ENCODE data around the gene SPOCK1.

The SPOCK1 gene

DNA sequence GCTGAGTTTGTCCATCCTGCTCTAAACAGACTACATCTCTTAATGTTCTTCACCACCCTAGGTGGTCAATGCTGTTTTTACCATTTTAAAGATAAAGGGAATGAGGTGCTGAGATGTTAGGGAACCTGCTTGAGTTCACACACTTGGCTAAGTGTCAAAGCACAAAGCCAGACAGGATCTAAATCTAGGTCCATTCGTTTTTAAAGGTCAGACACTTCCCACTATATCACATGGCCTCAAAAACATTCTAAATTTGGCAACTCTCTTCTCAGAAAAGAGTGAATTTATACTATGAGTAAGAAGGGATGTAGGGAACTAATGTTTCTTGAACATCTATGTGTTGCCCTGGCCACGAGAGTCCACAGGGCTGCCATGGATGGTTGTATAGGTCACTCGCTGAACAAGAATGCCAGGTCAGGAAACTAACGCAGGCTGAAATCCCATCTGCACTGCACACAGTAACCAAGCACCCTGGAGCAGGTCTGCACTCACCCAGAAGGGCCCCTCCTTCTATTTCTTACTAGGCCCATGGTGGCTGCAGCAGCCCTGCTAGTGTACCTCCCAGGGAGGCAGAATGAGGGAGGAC is 213.0 kb downstream of the SPOCK1 start:
- Histone ChIP-seq H3K27ac (ENCODE audit: low read depth, low read length) (no peak overlapping the region), H3K4me1 (ENCODE audit: insufficient read depth, low read length) (no peaks in the 10 kb centered on the region), H3K36me3 (ENCODE audit: insufficient read depth, low read length) (no peaks in the 10 kb centered on the region), H3K27me3 (ENCODE audit: control insufficient read depth in 1 of 2, insufficient read depth in 2 of 2, low read length in 2 of 2) (no peaks in the 10 kb centered on the region), H3K9ac (ENCODE audit: low read length) (no peak overlapping the region), H3K9me3 (ENCODE audit: low read length) (no peaks in the 10 kb centered on the region), H3K4me3 (ENCODE audit: low read depth in 1 of 2, low read length in 2 of 2) (no peak overlapping the region)

DNA sequence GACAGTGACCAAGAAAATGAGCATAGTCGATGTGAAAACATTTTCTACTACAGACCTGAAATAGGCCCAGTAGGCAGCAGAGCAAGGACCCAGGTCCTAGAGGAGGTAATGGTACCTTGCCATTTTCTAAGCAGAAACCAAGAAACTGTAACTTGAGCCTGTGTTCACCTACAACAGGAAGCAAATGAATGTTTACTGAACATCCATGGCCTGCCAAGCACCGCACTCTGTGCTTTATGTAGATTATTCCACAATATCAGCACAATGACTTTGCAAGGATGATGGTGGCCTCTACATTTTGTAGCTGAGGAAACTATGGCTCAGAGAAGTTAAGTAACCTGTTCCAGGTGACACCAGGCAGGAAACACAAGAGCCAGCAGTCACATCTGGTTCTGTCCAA is 215.3 kb downstream of the SPOCK1 start:
- H3K27ac ChIP-seq (ENCODE audit: low read depth, low read length), result no peak overlapping the region
- no peaks in the 10 kb centered on the region for H3K27me3 ChIP-seq (ENCODE audit: control insufficient read depth in 1 of 2, insufficient read depth in 2 of 2, low read length in 2 of 2)
- H3K9me3 ChIP-seq (ENCODE audit: low read length), result no peaks in the 10 kb centered on the region

DNA sequence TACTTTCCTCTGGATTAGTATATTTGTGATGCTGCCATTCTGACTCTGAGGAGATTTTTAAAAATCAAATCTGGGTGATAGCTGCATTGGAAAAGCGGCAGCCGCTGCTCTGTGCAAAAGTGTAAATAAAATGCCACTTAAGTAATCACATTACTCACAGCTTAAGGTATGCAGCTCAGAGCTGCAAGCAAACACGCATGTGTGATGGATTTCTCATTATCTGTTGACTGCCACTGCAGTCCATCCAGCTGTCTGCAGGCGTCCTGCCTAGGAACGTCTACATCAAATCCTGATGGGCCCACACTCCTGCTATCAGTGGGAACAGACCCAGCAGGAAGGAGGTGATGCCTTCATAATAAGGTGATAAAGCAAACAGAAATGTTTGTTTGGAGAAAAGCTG is 216.9 kb downstream of the SPOCK1 start:
- Histone ChIP-seq H3K27ac (ENCODE audit: low read depth, low read length) (no peak overlapping the region), H3K27me3 (ENCODE audit: control insufficient read depth in 1 of 2, insufficient read depth in 2 of 2, low read length in 2 of 2) (no peaks in the 10 kb centered on the region), H3K9ac (ENCODE audit: low read length) (no peak overlapping the region), H3K4me3 (ENCODE audit: low read depth in 1 of 2, low read length in 2 of 2) (no peak overlapping the region), H3K9me3 (ENCODE audit: low read length) (no peaks in the 10 kb centered on the region), H3K4me1 (ENCODE audit: insufficient read depth, low read length) (no peaks in the 10 kb centered on the region), H3K36me3 (ENCODE audit: insufficient read depth, low read length) (no peaks in the 10 kb centered on the region)

More for the DNA sequence above, 215.3 kb downstream of the SPOCK1 start:
- no peak overlapping the region for H3K4me3 ChIP-seq (ENCODE audit: low read depth in 1 of 2, low read length in 2 of 2)
- H3K4me1 ChIP-seq (ENCODE audit: insufficient read depth, low read length), result no peaks in the 10 kb centered on the region
- H3K36me3 ChIP-seq (ENCODE audit: insufficient read depth, low read length), result no peaks in the 10 kb centered on the region
- H3K9ac ChIP-seq (ENCODE audit: low read length), result no peak overlapping the region

DNA sequence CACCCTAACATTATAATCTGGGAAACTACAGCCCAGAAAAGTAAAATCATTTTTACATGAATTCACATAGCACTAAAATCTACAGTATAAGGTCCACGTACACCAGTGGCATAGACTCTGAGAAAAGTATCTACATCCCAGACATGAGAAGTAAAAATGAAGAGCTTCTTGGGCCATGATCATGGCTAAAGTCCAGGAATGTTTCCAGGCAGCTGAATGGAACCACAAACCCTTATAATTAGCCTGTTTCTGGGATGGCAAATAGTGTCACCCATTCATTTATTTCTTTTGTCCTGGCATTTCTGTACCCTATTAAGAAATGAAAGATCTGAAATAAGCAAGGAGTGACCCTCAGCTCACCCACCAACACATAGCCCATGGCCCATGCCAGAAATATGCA is 217.9 kb downstream of the SPOCK1 start:
- H3K4me1 ChIP-seq (ENCODE audit: insufficient read depth, low read length), result no peaks in the 10 kb centered on the region
- H3K4me3 ChIP-seq (ENCODE audit: low read depth in 1 of 2, low read length in 2 of 2), result no peak overlapping the region
- no peak overlapping the region for H3K9ac ChIP-seq (ENCODE audit: low read length)
- H3K27me3 ChIP-seq (ENCODE audit: control insufficient read depth in 1 of 2, insufficient read depth in 2 of 2, low read length in 2 of 2), result no peaks in the 10 kb centered on the region
- no peaks in the 10 kb centered on the region for H3K9me3 ChIP-seq (ENCODE audit: low read length)
- no peaks in the 10 kb centered on the region for H3K36me3 ChIP-seq (ENCODE audit: insufficient read depth, low read length)
- no peak overlapping the region for H3K27ac ChIP-seq (ENCODE audit: low read depth, low read length)

DNA sequence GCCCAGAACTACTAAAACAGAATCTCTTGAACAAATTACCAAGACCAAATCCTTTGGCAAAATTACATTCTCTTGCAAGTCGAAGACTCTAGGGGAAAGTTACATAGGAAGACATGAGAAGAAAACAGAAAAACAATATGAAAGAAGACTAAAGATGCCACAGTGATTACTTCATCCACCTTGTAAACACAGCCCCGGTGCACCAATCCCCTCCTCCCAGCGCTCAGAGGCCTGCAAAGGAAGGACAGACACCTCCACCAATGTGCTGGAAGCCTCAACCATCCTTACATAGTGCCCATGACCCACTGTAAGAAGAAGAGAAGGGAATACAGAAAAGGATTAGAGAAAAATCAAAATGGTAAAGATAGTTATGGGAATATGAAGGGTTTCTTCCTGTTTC is 218.5 kb downstream of the SPOCK1 start:
- H3K9ac ChIP-seq (ENCODE audit: low read length), result no peak overlapping the region
- no peaks in the 10 kb centered on the region for H3K4me1 ChIP-seq (ENCODE audit: insufficient read depth, low read length)
- H3K9me3 ChIP-seq (ENCODE audit: low read length), result no peaks in the 10 kb centered on the region
- no peak overlapping the region for H3K27ac ChIP-seq (ENCODE audit: low read depth, low read length)
- no peaks in the 10 kb centered on the region for H3K27me3 ChIP-seq (ENCODE audit: control insufficient read depth in 1 of 2, insufficient read depth in 2 of 2, low read length in 2 of 2)
- H3K4me3 ChIP-seq (ENCODE audit: low read depth in 1 of 2, low read length in 2 of 2), result no peak overlapping the region
- H3K36me3 ChIP-seq (ENCODE audit: insufficient read depth, low read length), result no peaks in the 10 kb centered on the region

DNA sequence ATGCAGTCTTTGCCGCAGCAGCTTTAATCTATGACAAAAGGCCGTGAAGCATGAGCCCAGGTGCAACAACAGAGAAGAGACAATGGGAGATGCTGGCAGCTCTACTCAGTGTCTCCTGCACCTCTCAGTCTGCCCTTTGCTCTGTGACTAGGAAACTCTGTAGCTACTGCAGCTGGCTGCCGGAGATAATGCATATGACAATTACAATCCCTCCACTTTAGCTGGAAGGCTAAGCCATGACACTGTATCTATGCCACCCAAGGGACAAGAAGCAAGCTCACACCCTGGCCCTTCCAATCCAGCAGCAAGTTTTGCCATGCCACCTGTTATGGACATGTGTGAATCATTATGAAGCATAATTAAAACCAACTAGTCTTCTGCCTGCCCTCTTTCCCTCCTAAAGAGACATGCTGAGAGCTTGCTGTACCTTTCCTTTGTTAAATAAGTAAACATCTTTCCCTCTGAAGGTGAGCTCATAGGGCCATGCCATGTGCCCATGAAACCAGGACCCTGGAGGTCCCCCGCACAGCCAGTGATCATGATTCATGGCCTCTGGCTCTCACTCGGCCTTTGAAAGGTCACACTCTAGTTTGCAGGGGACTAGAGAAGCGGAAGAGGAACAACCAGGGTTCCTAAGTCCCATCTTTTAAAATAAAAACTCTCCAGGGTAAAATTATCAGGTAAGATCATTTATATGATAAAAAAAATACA is 219.4 kb downstream of the SPOCK1 start:
- Histone ChIP-seq H3K27me3 (ENCODE audit: control insufficient read depth in 1 of 2, insufficient read depth in 2 of 2, low read length in 2 of 2) (no peaks in the 10 kb centered on the region), H3K4me1 (ENCODE audit: insufficient read depth, low read length) (no peaks in the 10 kb centered on the region), H3K9ac (ENCODE audit: low read length) (no peak overlapping the region), H3K9me3 (ENCODE audit: low read length) (no peaks in the 10 kb centered on the region), H3K4me3 (ENCODE audit: low read depth in 1 of 2, low read length in 2 of 2) (no peak overlapping the region), H3K27ac (ENCODE audit: low read depth, low read length) (no peak overlapping the region), H3K36me3 (ENCODE audit: insufficient read depth, low read length) (no peaks in the 10 kb centered on the region)

DNA sequence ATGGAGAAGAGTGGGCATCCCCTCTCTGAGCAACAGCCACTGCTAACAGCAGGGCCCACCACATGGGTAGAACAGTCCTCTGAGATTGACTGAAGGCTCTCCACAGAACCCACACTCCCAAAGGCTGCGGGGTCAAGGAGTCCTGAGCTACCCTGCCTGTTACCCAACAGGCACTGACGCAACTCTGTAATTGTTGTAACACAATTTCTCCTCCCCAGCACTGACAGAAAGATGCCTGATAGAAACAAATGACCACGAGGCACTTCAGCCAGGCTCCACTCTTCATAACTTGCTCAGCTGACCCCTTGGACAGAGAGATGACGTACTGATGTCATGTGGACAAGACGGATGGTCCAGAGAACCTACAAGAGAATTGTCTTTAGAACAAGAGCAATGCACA is 220.7 kb downstream of the SPOCK1 start:
- H3K4me1 ChIP-seq (ENCODE audit: insufficient read depth, low read length), result no peaks in the 10 kb centered on the region

DNA sequence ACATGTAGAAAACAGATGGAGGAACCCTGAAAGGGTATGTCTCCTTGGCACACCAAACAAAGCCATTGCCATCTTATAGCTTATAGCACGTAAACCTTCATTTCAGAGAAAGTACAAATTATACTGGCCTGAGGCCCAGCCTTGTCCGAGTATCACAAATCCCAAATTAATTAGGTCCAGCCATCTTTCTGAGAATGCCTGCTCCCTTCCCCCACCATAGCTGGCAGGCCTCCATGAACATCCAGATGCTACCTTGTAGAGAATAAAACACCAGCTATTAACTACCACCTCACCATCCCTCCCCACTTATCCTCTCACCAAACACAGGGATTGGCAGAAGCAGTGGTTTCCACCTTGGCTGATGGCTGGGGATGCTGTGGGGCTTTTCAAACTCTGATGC is 224.0 kb downstream of the SPOCK1 start:
- Histone ChIP-seq H3K27me3 (ENCODE audit: control insufficient read depth in 1 of 2, insufficient read depth in 2 of 2, low read length in 2 of 2) (no peaks in the 10 kb centered on the region), H3K4me1 (ENCODE audit: insufficient read depth, low read length) (no peaks in the 10 kb centered on the region), H3K9me3 (ENCODE audit: low read length) (no peaks in the 10 kb centered on the region), H3K36me3 (ENCODE audit: insufficient read depth, low read length) (no peaks in the 10 kb centered on the region), H3K9ac (ENCODE audit: low read length) (no peak overlapping the region), H3K27ac (ENCODE audit: low read depth, low read length) (no peak overlapping the region), H3K4me3 (ENCODE audit: low read depth in 1 of 2, low read length in 2 of 2) (no peak overlapping the region)

More for the DNA sequence above, 220.7 kb downstream of the SPOCK1 start:
- no peak overlapping the region for H3K9ac ChIP-seq (ENCODE audit: low read length)
- no peaks in the 10 kb centered on the region for H3K36me3 ChIP-seq (ENCODE audit: insufficient read depth, low read length)
- no peak overlapping the region for H3K4me3 ChIP-seq (ENCODE audit: low read depth in 1 of 2, low read length in 2 of 2)
- H3K27ac ChIP-seq (ENCODE audit: low read depth, low read length), result no peak overlapping the region
- no peaks in the 10 kb centered on the region for H3K27me3 ChIP-seq (ENCODE audit: control insufficient read depth in 1 of 2, insufficient read depth in 2 of 2, low read length in 2 of 2)
- H3K9me3 ChIP-seq (ENCODE audit: low read length), result no peaks in the 10 kb centered on the region

DNA sequence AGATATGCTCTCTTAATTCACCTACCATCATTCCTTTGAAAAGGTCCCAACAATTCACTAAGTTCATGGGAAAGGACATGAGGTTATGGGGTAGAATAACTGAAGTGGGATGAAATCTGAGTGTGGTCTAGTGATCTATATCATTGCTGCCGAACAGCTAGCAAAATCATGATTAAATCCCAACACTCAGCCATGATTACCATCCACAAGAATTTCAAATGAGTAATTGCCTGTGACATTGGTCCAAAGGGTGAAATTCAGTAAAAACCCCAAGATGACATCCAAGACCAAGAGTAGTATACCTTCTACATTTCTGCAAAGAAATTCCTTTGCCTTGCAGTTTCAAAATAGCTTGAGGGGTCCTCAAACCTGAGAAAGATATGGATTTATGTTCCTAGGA is 225.6 kb downstream of the SPOCK1 start:
- Histone ChIP-seq H3K27ac (ENCODE audit: low read depth, low read length) (no peak overlapping the region), H3K4me3 (ENCODE audit: low read depth in 1 of 2, low read length in 2 of 2) (no peak overlapping the region), H3K9me3 (ENCODE audit: low read length) (no peaks in the 10 kb centered on the region), H3K27me3 (ENCODE audit: control insufficient read depth in 1 of 2, insufficient read depth in 2 of 2, low read length in 2 of 2) (no peaks in the 10 kb centered on the region), H3K36me3 (ENCODE audit: insufficient read depth, low read length) (no peaks in the 10 kb centered on the region), H3K4me1 (ENCODE audit: insufficient read depth, low read length) (no peaks in the 10 kb centered on the region), H3K9ac (ENCODE audit: low read length) (no peak overlapping the region)

DNA sequence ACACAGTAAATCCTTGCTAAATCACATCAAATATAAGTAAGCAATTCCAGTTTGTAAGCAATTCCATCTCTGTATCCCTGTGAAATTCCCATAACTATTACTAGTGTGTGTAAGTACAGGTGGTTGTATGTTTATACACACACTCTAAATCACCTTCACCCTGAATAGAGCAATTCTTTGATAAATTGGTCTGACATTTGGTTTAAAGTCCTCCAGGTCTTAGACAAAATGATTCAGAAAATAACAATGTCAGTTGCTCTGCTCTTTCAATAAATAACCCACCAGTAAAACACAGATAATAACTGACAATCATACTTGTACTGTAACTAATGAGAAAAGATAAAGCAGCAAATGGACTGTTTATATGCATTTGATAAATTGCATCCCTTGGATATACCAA is 226.3 kb downstream of the SPOCK1 start:
- no peaks in the 10 kb centered on the region for H3K9me3 ChIP-seq (ENCODE audit: low read length)
- H3K27me3 ChIP-seq (ENCODE audit: control insufficient read depth in 1 of 2, insufficient read depth in 2 of 2, low read length in 2 of 2), result no peaks in the 10 kb centered on the region
- no peak overlapping the region for H3K4me3 ChIP-seq (ENCODE audit: low read depth in 1 of 2, low read length in 2 of 2)
- no peak overlapping the region for H3K9ac ChIP-seq (ENCODE audit: low read length)
- no peaks in the 10 kb centered on the region for H3K36me3 ChIP-seq (ENCODE audit: insufficient read depth, low read length)
- no peak overlapping the region for H3K27ac ChIP-seq (ENCODE audit: low read depth, low read length)
- H3K4me1 ChIP-seq (ENCODE audit: insufficient read depth, low read length), result no peaks in the 10 kb centered on the region

DNA sequence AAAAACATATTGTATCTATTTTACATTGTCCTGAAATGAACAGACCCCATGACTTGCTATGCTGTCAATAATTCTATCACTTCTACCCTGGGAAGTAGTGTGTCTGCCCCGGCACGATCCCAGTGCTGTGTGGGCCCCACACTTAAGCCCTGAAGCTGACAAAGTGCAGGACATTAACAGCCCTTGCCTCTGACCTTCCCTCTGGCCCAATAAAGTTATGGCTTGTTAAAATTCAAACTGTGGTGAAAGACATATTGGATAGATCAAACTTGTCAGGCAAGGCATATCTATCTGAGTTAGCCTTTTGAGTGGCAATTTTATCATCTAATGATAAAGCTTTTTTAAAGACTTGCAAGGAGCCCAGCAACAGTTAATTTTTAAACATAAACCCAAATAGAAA is 229.2 kb downstream of the SPOCK1 start:
- Histone ChIP-seq H3K27me3 (ENCODE audit: control insufficient read depth in 1 of 2, insufficient read depth in 2 of 2, low read length in 2 of 2) (no peaks in the 10 kb centered on the region), H3K4me1 (ENCODE audit: insufficient read depth, low read length) (no peaks in the 10 kb centered on the region), H3K9ac (ENCODE audit: low read length) (no peak overlapping the region), H3K27ac (ENCODE audit: low read depth, low read length) (no peak overlapping the region), H3K36me3 (ENCODE audit: insufficient read depth, low read length) (no peaks in the 10 kb centered on the region), H3K4me3 (ENCODE audit: low read depth in 1 of 2, low read length in 2 of 2) (no peak overlapping the region), H3K9me3 (ENCODE audit: low read length) (no peaks in the 10 kb centered on the region)

DNA sequence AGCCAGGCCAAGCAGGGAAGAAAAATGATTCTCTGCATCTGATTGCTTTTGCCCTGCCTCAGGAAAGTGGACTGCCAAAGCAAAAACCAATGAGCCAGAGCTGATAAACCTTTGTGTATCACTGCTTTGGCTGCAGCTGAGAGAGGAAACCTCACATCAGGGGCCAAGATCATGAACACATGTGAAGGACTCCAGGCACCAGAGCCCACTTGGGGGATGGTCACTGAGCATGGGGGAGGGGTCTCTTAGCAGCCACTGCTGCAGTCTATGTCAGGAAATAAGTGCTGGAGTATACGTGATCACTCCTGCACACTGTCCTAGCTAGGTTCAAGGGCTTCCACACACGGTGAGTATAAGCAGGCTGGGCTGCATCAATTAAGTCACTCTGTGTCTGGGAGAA is 229.9 kb downstream of the SPOCK1 start:
- Histone ChIP-seq H3K9ac (ENCODE audit: low read length) (no peak overlapping the region), H3K4me1 (ENCODE audit: insufficient read depth, low read length) (no peaks in the 10 kb centered on the region), H3K9me3 (ENCODE audit: low read length) (no peaks in the 10 kb centered on the region), H3K36me3 (ENCODE audit: insufficient read depth, low read length) (no peaks in the 10 kb centered on the region), H3K27ac (ENCODE audit: low read depth, low read length) (no peak overlapping the region), H3K27me3 (ENCODE audit: control insufficient read depth in 1 of 2, insufficient read depth in 2 of 2, low read length in 2 of 2) (no peaks in the 10 kb centered on the region), H3K4me3 (ENCODE audit: low read depth in 1 of 2, low read length in 2 of 2) (no peak overlapping the region)

All from muscle layer of colon (tissue), 2 donors.